ENCODE data around the gene SMOC1. TPM values are rescaled to one million over a fixed set of nuclear protein-coding genes. Genes with fewer than 3 reads are reported as not detected.
A peak's percentile ranks its signal among the peaks of the same experiment; 100 is the strongest.

Gene SMOC1
- total and polyA plus RNA-seq, 9 donors, result 2.1 to 5.9 (median 4.5) TPM

DNA sequence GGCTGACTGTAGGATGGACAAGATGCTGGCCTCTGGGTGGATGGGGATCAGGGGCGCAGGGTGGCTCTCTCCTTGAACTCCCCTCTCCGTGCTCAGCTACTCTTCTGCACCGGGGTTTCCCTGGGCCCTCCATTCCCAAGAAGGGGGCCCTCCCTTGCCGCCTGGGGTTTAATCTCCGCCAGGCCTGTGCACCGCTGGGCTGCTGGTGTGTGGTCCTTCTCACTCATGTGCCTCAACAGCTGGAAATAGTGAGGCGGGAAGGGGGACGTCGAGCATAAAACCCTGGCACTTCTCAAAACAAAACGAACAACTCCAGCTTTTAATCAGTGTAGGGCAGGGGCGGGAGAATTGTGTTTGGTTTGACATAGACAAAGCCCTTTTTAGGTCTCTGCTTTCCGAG lies 19.0 kb upstream of the SMOC1 start:
- no peak overlapping the region for H3K27ac ChIP-seq (ENCODE audit: low read length)
- peaks cover 3% of the 10 kb centered on the region for H3K27me3 ChIP-seq (ENCODE audit: control insufficient read depth, insufficient read depth, low read length)
- peaks cover 2% of the 10 kb centered on the region for H3K9me3 ChIP-seq (replicated peaks; ENCODE audit: control insufficient read depth, low read depth, low read length)
- no peaks in the 10 kb centered on the region for H3K4me1 ChIP-seq (ENCODE audit: control insufficient read depth, insufficient read depth, low read length)
- H3K4me3 ChIP-seq (ENCODE audit: low read length), result no peak overlapping the region
- no CpG with 5 or more reads among the region's 12 CpGs for WGBS (ENCODE audit: insufficient coverage)
- DNase-seq, result no peak
- H3K36me3 ChIP-seq (ENCODE audit: control insufficient read depth, insufficient read depth, low read length), result no peaks in the 10 kb centered on the region

DNA sequence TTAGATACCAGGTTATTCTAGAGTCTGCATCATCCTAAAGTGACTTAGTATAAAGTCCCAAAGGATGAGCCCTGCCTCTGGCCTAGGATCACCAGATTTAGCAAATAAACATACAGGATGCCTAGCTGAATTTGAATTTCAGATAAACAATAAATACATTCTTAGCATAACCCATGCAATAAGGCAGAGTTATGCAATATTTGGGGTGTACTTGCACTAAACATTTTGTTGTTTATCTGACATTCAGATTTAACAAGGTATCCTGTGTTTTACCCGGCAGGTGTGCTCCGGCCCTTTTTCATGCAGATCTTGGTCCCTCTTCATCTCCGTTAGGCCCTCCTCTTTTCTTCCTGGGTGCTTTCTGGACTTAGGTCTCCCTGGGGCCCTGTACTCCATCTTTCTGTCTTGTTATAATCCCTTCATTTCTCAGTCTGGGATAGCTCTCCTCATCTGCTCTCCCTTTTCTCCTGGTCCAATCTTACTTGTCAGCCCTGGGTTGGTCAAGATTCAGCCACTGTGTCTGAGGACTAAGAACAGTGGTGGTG lies 18.1 kb upstream of the SMOC1 start:
- WGBS (ENCODE audit: insufficient coverage), result 69% methylated on average over 3 of the region's 3 CpGs
- H3K36me3 ChIP-seq (ENCODE audit: control insufficient read depth, insufficient read depth, low read length), result no peaks in the 10 kb centered on the region
- H3K27me3 ChIP-seq (ENCODE audit: control insufficient read depth, insufficient read depth, low read length), result peaks cover 3% of the 10 kb centered on the region
- H3K9me3 ChIP-seq (replicated peaks; ENCODE audit: control insufficient read depth, low read depth, low read length), result peaks cover 2% of the 10 kb centered on the region
- no peak for DNase-seq
- H3K4me3 ChIP-seq (ENCODE audit: low read length), result no peak overlapping the region
- no peak overlapping the region for H3K27ac ChIP-seq (ENCODE audit: low read length)
- H3K4me1 ChIP-seq (ENCODE audit: control insufficient read depth, insufficient read depth, low read length), result no peaks in the 10 kb centered on the region

DNA sequence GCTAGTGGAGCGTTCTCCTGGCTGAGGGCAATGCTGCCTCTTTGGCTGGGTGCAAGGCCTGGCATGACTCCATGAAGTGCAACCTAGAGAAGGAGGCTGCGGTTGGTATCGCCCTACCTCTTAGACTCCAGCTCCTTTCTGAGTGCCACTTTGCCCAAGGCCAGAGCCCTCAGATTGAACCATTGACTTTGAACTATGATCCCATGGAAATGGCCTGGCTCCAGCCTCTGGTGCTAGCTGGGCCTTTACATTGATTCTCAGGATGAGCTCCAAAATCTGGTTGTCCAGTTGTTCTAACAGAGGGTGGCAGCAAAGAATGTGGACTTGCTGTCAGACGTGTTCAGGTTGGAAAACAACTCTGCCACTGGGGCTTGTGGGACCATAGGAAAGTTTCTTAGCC lies 16.1 kb upstream of the SMOC1 start:
- 89% methylated on average over 4 of the region's 4 CpGs for WGBS (ENCODE audit: insufficient coverage)
- H3K9me3 ChIP-seq (replicated peaks; ENCODE audit: control insufficient read depth, low read depth, low read length), result peaks cover 5% of the 10 kb centered on the region

DNA sequence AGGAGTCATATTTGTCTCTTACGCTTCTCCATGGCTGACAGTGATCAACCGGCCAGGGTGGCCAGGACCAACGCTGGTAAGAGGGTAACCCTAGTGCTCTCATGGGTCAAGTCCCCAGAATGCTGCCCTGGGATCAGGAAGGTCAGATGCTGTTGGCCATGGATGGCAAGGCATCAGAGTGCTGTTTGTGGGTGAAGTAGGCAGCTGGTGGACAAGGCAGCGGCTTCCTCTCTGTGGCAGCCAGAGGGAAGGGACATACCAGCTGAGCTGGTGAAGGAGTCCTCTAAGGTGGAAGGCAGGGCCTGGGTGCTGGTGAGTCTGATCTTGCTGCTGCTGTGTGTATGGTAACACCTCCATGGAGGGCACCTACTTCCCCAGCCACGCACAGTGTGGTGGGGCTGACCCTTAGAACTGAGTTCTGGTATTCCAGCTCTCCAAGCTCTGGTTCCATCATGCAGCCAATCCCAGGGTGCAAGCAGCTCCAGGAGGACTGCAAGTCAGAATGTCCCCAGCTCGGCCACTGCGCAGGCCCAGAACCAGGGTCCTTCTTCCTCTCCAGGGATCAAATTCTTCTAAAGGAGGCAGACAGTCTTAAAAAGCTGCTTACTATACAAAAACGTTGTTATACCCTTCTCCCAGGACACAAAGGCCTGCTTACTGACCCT lies 13.4 kb upstream of the SMOC1 start:
- no peak overlapping the region for H3K27ac ChIP-seq (ENCODE audit: low read length)
- peaks cover 8% of the 10 kb centered on the region for H3K9me3 ChIP-seq (replicated peaks; ENCODE audit: control insufficient read depth, low read depth, low read length)
- no peak overlapping the region for H3K4me3 ChIP-seq (ENCODE audit: low read length)
- 82% methylated on average over 8 of the region's 8 CpGs for WGBS (ENCODE audit: insufficient coverage)
- DNase-seq, result no peak
- H3K36me3 ChIP-seq (ENCODE audit: control insufficient read depth, insufficient read depth, low read length), result no peaks in the 10 kb centered on the region
- peaks cover 5% of the 10 kb centered on the region for H3K27me3 ChIP-seq (ENCODE audit: control insufficient read depth, insufficient read depth, low read length)
- H3K4me1 ChIP-seq (ENCODE audit: control insufficient read depth, insufficient read depth, low read length), result no peaks in the 10 kb centered on the region

More for the DNA sequence above, 16.1 kb upstream of the SMOC1 start:
- Histone ChIP-seq H3K4me3 (ENCODE audit: low read length) (no peak overlapping the region), H3K36me3 (ENCODE audit: control insufficient read depth, insufficient read depth, low read length) (no peaks in the 10 kb centered on the region), H3K27me3 (ENCODE audit: control insufficient read depth, insufficient read depth, low read length) (peaks cover 4% of the 10 kb centered on the region), H3K27ac (ENCODE audit: low read length) (no peak overlapping the region), H3K4me1 (ENCODE audit: control insufficient read depth, insufficient read depth, low read length) (no peaks in the 10 kb centered on the region)
- DNase-seq, result no peak

DNA sequence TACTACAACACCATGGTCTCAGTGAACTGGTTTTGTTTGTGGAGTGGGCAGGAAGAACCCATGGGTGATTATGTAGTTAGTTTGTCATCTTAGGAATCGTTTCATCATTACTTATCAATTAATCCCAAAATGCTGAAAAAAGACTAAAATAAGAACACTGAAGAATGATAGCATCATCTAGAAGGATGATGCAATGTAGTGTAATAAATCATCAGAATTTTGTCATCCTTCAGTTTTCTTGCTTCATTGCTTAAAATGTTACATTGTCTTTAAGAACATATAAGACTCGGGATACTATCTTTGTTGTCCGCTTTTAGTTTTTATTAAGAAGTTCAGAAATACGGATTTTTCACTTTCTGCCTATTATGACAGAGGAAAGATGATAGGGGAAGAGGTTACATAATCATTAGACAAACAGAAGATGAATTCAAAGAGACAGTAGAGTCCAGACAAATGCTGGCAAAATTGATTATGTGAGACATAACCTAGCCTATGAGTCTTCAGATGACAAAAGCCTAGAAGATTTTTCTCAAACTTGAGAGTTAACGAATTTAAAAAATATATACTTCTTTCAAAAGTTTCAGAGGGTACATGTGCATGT lies 10.8 kb upstream of the SMOC1 start:
- DNase-seq, result no peak
- peaks cover 8% of the 10 kb centered on the region for H3K9me3 ChIP-seq (replicated peaks; ENCODE audit: control insufficient read depth, low read depth, low read length)
- no peak overlapping the region for H3K4me3 ChIP-seq (ENCODE audit: low read length)
- H3K27me3 ChIP-seq (ENCODE audit: control insufficient read depth, insufficient read depth, low read length), result peaks cover 2% of the 10 kb centered on the region
- WGBS (ENCODE audit: insufficient coverage), result no CpG with 5 or more reads among the region's 5 CpGs
- no peak overlapping the region for H3K27ac ChIP-seq (ENCODE audit: low read length)
- H3K36me3 ChIP-seq (ENCODE audit: control insufficient read depth, insufficient read depth, low read length), result no peaks in the 10 kb centered on the region
- no peaks in the 10 kb centered on the region for H3K4me1 ChIP-seq (ENCODE audit: control insufficient read depth, insufficient read depth, low read length)

DNA sequence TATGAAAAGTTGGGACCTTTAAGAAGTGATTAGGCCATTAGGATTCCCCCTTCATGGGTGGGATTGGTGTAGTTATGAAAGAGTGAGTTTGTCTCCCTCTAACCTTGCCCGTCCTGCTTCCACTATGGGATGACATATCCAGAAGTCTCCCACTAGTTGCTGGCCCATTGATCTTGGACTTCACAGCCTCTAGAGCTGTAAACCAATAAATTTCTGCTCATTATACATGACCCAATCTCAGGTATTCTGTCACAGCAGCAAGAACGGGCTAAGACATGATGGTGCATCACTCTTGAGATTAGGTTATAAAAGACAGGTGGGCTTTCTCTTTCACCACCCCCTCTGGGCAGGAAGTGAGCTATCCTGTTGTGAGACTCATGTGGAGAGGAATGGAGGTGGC lies 8.6 kb upstream of the SMOC1 start:
- Histone ChIP-seq H3K27ac (ENCODE audit: low read length) (no peak overlapping the region), H3K4me1 (ENCODE audit: control insufficient read depth, insufficient read depth, low read length) (no peaks in the 10 kb centered on the region), H3K9me3 (replicated peaks; ENCODE audit: control insufficient read depth, low read depth, low read length) (peaks cover 9% of the 10 kb centered on the region), H3K36me3 (ENCODE audit: control insufficient read depth, insufficient read depth, low read length) (no peaks in the 10 kb centered on the region), H3K4me3 (ENCODE audit: low read length) (no peak overlapping the region), H3K27me3 (ENCODE audit: control insufficient read depth, insufficient read depth, low read length) (peaks cover 2% of the 10 kb centered on the region)
- no CpG with 5 or more reads among the region's 2 CpGs for WGBS (ENCODE audit: insufficient coverage)
- DNase-seq, result no peak

DNA sequence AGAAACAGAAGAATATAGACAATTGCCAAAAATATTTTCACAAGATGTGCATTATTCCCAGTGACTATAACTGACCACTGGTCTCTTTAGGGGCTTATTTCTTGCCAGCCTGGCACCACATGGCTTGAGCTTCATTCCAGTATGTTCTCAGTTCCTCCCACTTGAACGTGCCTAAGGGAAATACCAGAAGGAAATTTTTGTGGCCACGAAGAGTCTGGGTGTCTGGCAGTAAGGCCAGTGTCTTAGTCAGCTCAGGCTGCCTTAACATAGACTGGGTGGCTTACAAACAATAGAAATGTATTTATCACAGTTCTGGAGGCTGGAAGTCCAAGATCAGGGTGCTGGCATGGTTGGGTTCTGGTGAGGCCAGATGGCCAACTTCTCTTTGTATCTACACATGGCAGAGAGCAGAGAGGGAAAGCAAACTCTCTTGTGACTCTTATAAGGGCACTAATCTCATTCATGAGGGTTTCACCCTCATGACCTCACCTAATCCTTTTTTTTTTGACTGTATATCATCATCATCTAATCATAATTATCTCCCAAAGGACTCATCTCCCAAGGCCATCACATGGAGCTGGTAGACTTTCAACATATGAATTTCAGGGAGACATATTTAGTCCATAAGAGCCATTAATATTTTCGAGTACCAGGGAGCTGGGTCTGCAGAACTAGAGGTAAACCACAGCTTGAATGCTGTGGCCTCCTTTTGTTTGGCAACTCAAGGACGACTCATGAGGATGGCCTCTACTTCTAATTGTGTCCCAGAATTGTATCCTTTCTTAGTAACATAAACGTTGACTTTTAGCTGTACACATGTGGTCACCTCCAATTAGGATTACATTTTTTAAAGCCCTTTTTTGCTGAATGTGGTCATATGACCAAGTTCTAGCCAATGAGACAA lies 5.1 kb upstream of the SMOC1 start:
- H3K4me3 ChIP-seq (ENCODE audit: low read length), result no peak overlapping the region
- H3K4me1 ChIP-seq (ENCODE audit: control insufficient read depth, insufficient read depth, low read length), result peaks cover 5% of the 10 kb centered on the region
- H3K27me3 ChIP-seq (ENCODE audit: control insufficient read depth, insufficient read depth, low read length), result peaks cover 19% of the 10 kb centered on the region
- no peak overlapping the region for H3K27ac ChIP-seq (ENCODE audit: low read length)
- DNase-seq, result no peak
- no peaks in the 10 kb centered on the region for H3K36me3 ChIP-seq (ENCODE audit: control insufficient read depth, insufficient read depth, low read length)
- peaks cover 5% of the 10 kb centered on the region for H3K9me3 ChIP-seq (replicated peaks; ENCODE audit: control insufficient read depth, low read depth, low read length)
- WGBS (ENCODE audit: insufficient coverage), result 87% methylated on average over 2 of the region's 5 CpGs

DNA sequence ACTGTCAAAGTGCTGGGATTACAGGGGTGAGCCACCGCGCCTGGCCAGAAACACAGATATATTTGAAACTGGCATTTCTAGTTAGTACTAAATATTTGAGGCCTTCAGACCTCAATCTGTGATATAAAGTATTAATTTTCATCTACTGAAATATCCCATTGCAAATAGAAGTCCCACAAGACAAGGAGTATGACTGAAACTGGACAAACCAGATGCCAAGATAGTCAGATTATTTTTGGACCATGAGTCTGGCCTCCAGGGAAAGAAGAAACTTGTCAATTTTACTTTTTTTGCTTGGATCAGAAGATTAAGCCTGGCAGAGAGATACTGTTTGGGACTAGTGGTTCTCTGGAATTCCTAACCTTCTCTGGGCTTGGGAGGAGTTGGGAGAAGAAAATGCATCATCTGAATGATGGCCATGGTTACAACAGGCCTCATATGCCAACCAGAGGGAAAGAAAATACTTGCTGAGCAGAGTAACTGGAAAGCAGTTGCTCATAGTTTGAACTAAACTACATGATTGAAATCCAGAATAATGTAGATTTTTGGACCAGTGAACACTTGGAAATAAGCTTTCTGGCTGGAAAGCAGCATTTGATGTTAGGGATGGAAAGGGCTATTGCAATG lies 2.9 kb upstream of the SMOC1 start:
- Histone ChIP-seq H3K27me3 (ENCODE audit: control insufficient read depth, insufficient read depth, low read length) (peaks cover 39% of the 10 kb centered on the region), H3K9me3 (replicated peaks; ENCODE audit: control insufficient read depth, low read depth, low read length) (peaks cover 3% of the 10 kb centered on the region), H3K27ac (ENCODE audit: low read length) (no peak overlapping the region), H3K4me3 (ENCODE audit: low read length) (no peak overlapping the region), H3K4me1 (ENCODE audit: control insufficient read depth, insufficient read depth, low read length) (peaks cover 23% of the 10 kb centered on the region), H3K36me3 (ENCODE audit: control insufficient read depth, insufficient read depth, low read length) (no peaks in the 10 kb centered on the region)
- peak; percentile 54 for DNase-seq
- WGBS (ENCODE audit: insufficient coverage), result no CpG with 5 or more reads among the region's 2 CpGs

DNA sequence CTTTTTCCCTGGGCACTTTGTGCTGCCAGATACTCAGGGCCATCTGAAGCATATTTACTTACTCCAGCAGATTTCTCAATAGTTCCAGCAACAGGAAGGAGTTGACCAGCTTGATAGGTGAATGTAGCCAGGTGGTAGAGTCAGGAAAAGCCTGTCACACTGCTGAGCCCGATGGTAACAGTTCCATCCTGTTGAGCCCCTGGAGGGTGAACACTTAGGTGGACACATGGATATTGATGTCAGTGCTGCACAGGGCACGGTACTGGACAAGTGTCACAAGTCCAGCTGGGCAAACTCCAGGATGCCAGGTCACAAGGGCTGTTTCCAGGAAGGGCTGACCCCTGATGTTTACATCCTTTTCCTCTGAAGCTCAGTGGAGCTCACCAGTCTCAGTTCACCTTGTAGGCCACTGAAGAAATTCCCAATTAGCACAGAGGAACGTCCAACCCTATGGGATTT lies 2.3 kb upstream of the SMOC1 start:
- Histone ChIP-seq H3K4me1 (ENCODE audit: control insufficient read depth, insufficient read depth, low read length) (peaks cover 23% of the 10 kb centered on the region), H3K27ac (ENCODE audit: low read length) (no peak overlapping the region), H3K4me3 (ENCODE audit: low read length) (no peak overlapping the region), H3K27me3 (ENCODE audit: control insufficient read depth, insufficient read depth, low read length) (peaks cover 40% of the 10 kb centered on the region), H3K36me3 (ENCODE audit: control insufficient read depth, insufficient read depth, low read length) (no peaks in the 10 kb centered on the region), H3K9me3 (replicated peaks; ENCODE audit: control insufficient read depth, low read depth, low read length) (peaks cover 3% of the 10 kb centered on the region)
- DNase-seq, result no peak
- WGBS (ENCODE audit: insufficient coverage), result 57% methylated on average over 3 of the region's 3 CpGs

All from muscle of leg (tissue), 11 donors.